Activated naive CD8-positive, alpha-beta T cell treated with anti-CD3 and anti-CD28 coated beads, Interleukin-2, amount 10 ng/mL, durations not matched to agents 7 days and 5 days (primary cell): ENCODE data around the gene DDB1. TPM values are rescaled to one million over a fixed set of nuclear protein-coding genes. Genes with fewer than 3 reads are reported as not detected.

Experiments
- ATAC-seq: fragments of 150-1000 bp; cut with Tn5 transposase; one replicate; pipeline ENCODE4 v1.10.0; 2021; ENCODE audit warnings: low read depth, moderate library complexity
- POLR2A ChIA-PET: fragments of 350-600 bp; sonication (Branson Sonifier 250); formaldehyde crosslinking; loops from one replicate; lab custom pipeline; 2021; ENCODE audit warnings: antibody characterized with exemption; lab: Charles Lee
- DNase-seq: peaks from one replicate; pipeline ENCODE4 v3.0.0; 2021
- H3K27ac Mint-ChIP-seq: one replicate; pipeline ENCODE4 v1.8.0; 2022; ENCODE audit warnings: mild to moderate bottlenecking, mixed read lengths
- H3K27me3 Mint-ChIP-seq: one replicate; pipeline ENCODE4 v1.8.0; 2022; ENCODE audit warnings: mild to moderate bottlenecking, moderate library complexity, mixed read lengths
- H3K36me3 Mint-ChIP-seq: one replicate; pipeline ENCODE4 v1.8.0; 2021; ENCODE audit warnings: mild to moderate bottlenecking, mixed read lengths
- H3K4me1 Mint-ChIP-seq: one replicate; pipeline ENCODE4 v1.8.0; 2021; ENCODE audit warnings: mixed read lengths
- H3K4me3 Mint-ChIP-seq: one replicate; pipeline ENCODE4 v1.8.0; 2022; ENCODE audit warnings: mild to moderate bottlenecking, moderate library complexity, mixed read lengths
- H3K9me3 Mint-ChIP-seq: one replicate; pipeline ENCODE4 v1.8.0; 2021; ENCODE audit warnings: mixed read lengths
- total RNA-seq, 2 experiments: library from RNA; stranded (reverse); gene quantifications; one replicate each; pipeline ENCODE4 v1.2.3, GENCODE V29; 2021

Gene DDB1
- total RNA-seq, result 100 to 1,000 TPM; 168 to 181 TPM

GRCh38 chr11:61332797-61333549 lies at the start of gene DDB1, which contains the start of gene TKFC:
Gene DDB1 (minus strand): TSS chr11:61333105. CDS start chr11:61332968, 137 bp downstream.
Gene TKFC (plus strand): TSS chr11:61333228. CDS start chr11:61334729, 1,501 bp downstream.
- peaks cover 59% of the 10 kb centered on the region for H3K4me1 Mint-ChIP-seq
- H3K9me3 Mint-ChIP-seq, result no peaks in the 10 kb centered on the region
- no peaks in the 10 kb centered on the region for H3K27me3 Mint-ChIP-seq
- H3K27ac Mint-ChIP-seq, result peak within 1 kb of the TSS; percentile 99
- DNase-seq (peak; percentile 99), ATAC-seq (peak; percentile 93)
- peaks cover 8% of the 10 kb centered on the region for H3K36me3 Mint-ChIP-seq
- peak within 1 kb of the TSS; percentile 98 for H3K4me3 Mint-ChIP-seq
- POLR2A ChIA-PET, result interaction anchor here (1.1 to 2.9 kb wide), 8 partner anchors 23 to 114 kb away, joined by 3 to 26 read pairs (median 6); partner anchors contain the start of genes CPSF7, CYB561A3, SDHAF2 and TMEM138

GRCh38 chr11:61380884-61381283 lies 48.0 kb upstream of the DDB1 start:
- peaks cover 3% of the 10 kb centered on the region for H3K4me1 Mint-ChIP-seq
- POLR2A ChIA-PET, result interaction anchor here (1.4 kb wide), 1 partner anchor 45 kb away, joined by 5 read pairs; no protein-coding TSS in a partner anchor
- ATAC-seq (no peak), DNase-seq (no peak)
- no peaks in the 10 kb centered on the region for H3K36me3 Mint-ChIP-seq
- H3K4me3 Mint-ChIP-seq, result no peak overlapping the region
- H3K27ac Mint-ChIP-seq, result no peak overlapping the region
- H3K9me3 Mint-ChIP-seq, result no peaks in the 10 kb centered on the region
- H3K27me3 Mint-ChIP-seq, result no peaks in the 10 kb centered on the region

GRCh38 chr11:61378713-61379313 lies 45.9 kb upstream of the DDB1 start:
- POLR2A ChIA-PET, result interaction anchor here (1.2 kb wide), 1 partner anchor 17 kb away, joined by 5 read pairs; the partner anchor contains the start of genes CYB561A3 and TMEM138
- Mint-ChIP-seq H3K4me1 (no peaks in the 10 kb centered on the region), H3K27me3 (no peaks in the 10 kb centered on the region), H3K36me3 (peaks cover 12% of the 10 kb centered on the region), H3K27ac (no peak overlapping the region), H3K9me3 (peaks cover 2% of the 10 kb centered on the region), H3K4me3 (no peak overlapping the region)
- no peak for DNase-seq
- ATAC-seq, result no peak

GRCh38 chr11:61377461-61378160 lies 44.7 kb upstream of the DDB1 start:
- peaks cover 16% of the 10 kb centered on the region for H3K36me3 Mint-ChIP-seq
- no peak overlapping the region for H3K4me3 Mint-ChIP-seq
- no peaks in the 10 kb centered on the region for H3K4me1 Mint-ChIP-seq
- H3K27me3 Mint-ChIP-seq, result no peaks in the 10 kb centered on the region
- DNase-seq, result no peak
- POLR2A ChIA-PET, result interaction anchor here (1.2 kb wide), 1 partner anchor 15 kb away, joined by 5 read pairs; the partner anchor contains the start of genes CYB561A3 and TMEM138
- ATAC-seq, result no peak
- H3K27ac Mint-ChIP-seq, result no peak overlapping the region
- peaks cover 2% of the 10 kb centered on the region for H3K9me3 Mint-ChIP-seq

GRCh38 chr11:61375761-61376108 lies 42.8 kb upstream of the DDB1 start:
- Mint-ChIP-seq H3K27ac (no peak overlapping the region), H3K9me3 (peaks cover 2% of the 10 kb centered on the region)

GRCh38 chr11:61372659-61373420 lies 39.9 kb upstream of the DDB1 start:
- Mint-ChIP-seq H3K27ac (no peak overlapping the region), H3K9me3 (peaks cover 2% of the 10 kb centered on the region), H3K36me3 (peaks cover 45% of the 10 kb centered on the region), H3K27me3 (no peaks in the 10 kb centered on the region), H3K4me3 (no peak overlapping the region), H3K4me1 (peaks cover 8% of the 10 kb centered on the region)
- ATAC-seq, result no peak
- POLR2A ChIA-PET, result interaction anchor here (1.3 to 3.7 kb wide), 2 partner anchors 11 to 39 kb away, joined by 3 to 17 read pairs; partner anchors contain the start of genes CYB561A3 and TMEM138
- DNase-seq, result no peak

More at GRCh38 chr11:61375761-61376108, 42.8 kb upstream of the DDB1 start:
- H3K27me3 Mint-ChIP-seq, result no peaks in the 10 kb centered on the region
- POLR2A ChIA-PET, result no interaction called here
- H3K36me3 Mint-ChIP-seq, result peaks cover 25% of the 10 kb centered on the region
- no peak overlapping the region for H3K4me3 Mint-ChIP-seq
- no peak for DNase-seq
- ATAC-seq, result no peak
- no peaks in the 10 kb centered on the region for H3K4me1 Mint-ChIP-seq

- Mint-ChIP-seq H3K36me3 (peaks cover 45% of the 10 kb centered on the region), H3K9me3 (peaks cover 2% of the 10 kb centered on the region), H3K27ac (no peak overlapping the region), H3K4me1 (peaks cover 9% of the 10 kb centered on the region), H3K4me3 (no peak overlapping the region), H3K27me3 (no peaks in the 10 kb centered on the region)
- ATAC-seq, result peak; percentile 33
- no peak for DNase-seq
- POLR2A ChIA-PET, result interaction anchor here (3.7 kb wide), 1 partner anchor 9 kb away, joined by 17 read pairs; the partner anchor contains the start of genes CYB561A3 and TMEM138
Measured at GRCh38 chr11:61370349-61371005, 37.6 kb upstream of the DDB1 start.

GRCh38 chr11:61369372-61370348 lies 36.8 kb upstream of the DDB1 start:
- H3K4me1 Mint-ChIP-seq, result peaks cover 9% of the 10 kb centered on the region
- DNase-seq (no peak), ATAC-seq (no peak)
- no peaks in the 10 kb centered on the region for H3K27me3 Mint-ChIP-seq
- H3K9me3 Mint-ChIP-seq, result no peaks in the 10 kb centered on the region
- no peak overlapping the region for H3K4me3 Mint-ChIP-seq
- no peak overlapping the region for H3K27ac Mint-ChIP-seq
- POLR2A ChIA-PET, result interaction anchor here (3.7 kb wide), 1 partner anchor 8 kb away, joined by 17 read pairs; the partner anchor contains the start of genes CYB561A3 and TMEM138
- peaks cover 39% of the 10 kb centered on the region for H3K36me3 Mint-ChIP-seq

GRCh38 chr11:61368646-61369045 lies 35.7 kb upstream of the DDB1 start:
- Mint-ChIP-seq H3K27me3 (no peaks in the 10 kb centered on the region), H3K27ac (no peak overlapping the region), H3K36me3 (peaks cover 38% of the 10 kb centered on the region), H3K4me3 (no peak overlapping the region), H3K9me3 (no peaks in the 10 kb centered on the region), H3K4me1 (peaks cover 13% of the 10 kb centered on the region)
- POLR2A ChIA-PET, result no interaction called here
- DNase-seq (no peak), ATAC-seq (no peak)

- Mint-ChIP-seq H3K27me3 (no peaks in the 10 kb centered on the region), H3K4me1 (peaks cover 22% of the 10 kb centered on the region), H3K27ac (no peak overlapping the region), H3K9me3 (no peaks in the 10 kb centered on the region), H3K4me3 (no peak overlapping the region), H3K36me3 (peaks cover 32% of the 10 kb centered on the region)
- DNase-seq (no peak), ATAC-seq (no peak)
- POLR2A ChIA-PET, result no interaction called here
Measured at GRCh38 chr11:61367406-61367805, 34.5 kb upstream of the DDB1 start.

- Mint-ChIP-seq H3K27ac (peak overlapping the region; percentile 94), H3K4me3 (peak overlapping the region; percentile 95), H3K27me3 (no peaks in the 10 kb centered on the region), H3K36me3 (peaks cover 11% of the 10 kb centered on the region), H3K9me3 (no peaks in the 10 kb centered on the region), H3K4me1 (peaks cover 30% of the 10 kb centered on the region)
- no peak for ATAC-seq
- no peak for DNase-seq
- POLR2A ChIA-PET, result interaction anchor here (0.7 to 3.7 kb wide), 2 partner anchors 28 kb away, joined by 4 to 36 read pairs; partner anchors contain the start of gene TMEM216
Measured at GRCh38 chr11:61364012-61364675, 31.2 kb upstream of the DDB1 start.
